NCI-H187 treated with DMSO at 0.1 percent for 48 hours (cell line): ENCODE results near the gene KBTBD12.
"Not testable (repeated sequence)": the region's sequence is repeated elsewhere in the genome, so short reads cannot be mapped to it uniquely, and the experiment has no call there.

Experiments
- DNase-seq: peaks from one replicate; lab custom pipeline; 2025; lab: John Stamatoyannopoulos, UW

KBTBD12 gene, protein sequence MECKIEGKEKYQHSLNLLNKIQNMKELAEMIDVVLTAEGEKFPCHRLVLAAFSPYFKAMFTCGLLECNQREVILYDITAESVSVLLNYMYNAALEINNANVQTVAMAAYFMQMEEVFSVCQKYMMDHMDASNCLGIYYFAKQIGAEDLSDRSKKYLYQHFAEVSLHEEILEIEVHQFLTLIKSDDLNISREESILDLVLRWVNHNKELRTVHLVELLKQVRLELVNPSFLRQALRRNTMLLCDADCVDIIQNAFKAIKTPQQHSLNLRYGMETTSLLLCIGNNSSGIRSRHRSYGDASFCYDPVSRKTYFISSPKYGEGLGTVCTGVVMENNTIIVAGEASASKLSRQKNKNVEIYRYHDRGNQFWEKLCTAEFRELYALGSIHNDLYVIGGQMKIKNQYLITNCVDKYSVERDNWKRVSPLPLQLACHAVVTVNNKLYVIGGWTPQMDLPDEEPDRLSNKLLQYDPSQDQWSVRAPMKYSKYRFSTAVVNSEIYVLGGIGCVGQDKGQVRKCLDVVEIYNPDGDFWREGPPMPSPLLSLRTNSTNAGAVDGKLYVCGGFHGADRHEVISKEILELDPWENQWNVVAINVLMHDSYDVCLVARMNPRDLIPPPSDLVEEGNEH

DNA sequence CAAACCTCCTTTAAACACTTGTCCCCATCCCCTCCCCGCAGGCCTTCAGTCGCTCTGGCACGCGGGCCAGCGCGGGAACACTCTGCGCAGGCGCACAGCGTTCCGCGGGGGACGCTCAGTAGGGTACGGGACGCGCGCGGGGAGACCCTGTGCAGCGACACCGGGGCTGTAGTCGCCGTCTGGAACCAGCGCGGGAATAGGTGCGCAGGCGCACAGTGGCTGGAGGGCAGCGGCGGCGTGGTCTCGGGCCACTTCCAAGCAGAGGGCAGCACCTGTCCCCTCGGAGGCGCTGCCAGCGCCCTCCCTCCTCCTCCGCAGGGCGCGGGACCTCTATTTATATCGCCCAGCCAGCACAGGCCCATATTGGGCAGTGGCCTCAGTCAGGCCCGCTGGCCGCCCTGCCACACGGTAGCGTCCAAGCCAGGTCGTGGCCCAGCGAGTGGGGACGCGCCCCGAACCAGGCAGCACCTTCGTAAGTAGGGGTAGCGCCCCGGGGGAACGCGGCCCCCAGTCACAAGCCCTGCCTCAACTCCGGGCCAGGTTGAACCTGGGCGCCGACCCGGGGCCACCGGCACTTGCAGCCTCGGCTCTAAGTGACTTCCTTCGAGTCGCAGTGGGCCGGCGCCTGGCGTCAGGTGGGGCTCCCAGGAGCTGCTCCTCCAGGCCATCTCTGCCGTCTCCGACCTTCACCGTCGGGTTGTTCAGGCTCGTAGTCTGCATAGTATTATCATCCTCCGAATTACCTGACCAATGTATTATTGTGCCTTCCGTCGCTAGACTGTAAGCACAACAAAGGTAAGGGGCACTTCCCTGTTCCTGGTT is at the start of gene KBTBD12:
Gene KBTBD12 (plus strand): TSS at position 118 of the 822 bp plus-strand sequence. CDS start 7,830 bp downstream, outside the sequence.
- no peak for DNase-seq

DNA sequence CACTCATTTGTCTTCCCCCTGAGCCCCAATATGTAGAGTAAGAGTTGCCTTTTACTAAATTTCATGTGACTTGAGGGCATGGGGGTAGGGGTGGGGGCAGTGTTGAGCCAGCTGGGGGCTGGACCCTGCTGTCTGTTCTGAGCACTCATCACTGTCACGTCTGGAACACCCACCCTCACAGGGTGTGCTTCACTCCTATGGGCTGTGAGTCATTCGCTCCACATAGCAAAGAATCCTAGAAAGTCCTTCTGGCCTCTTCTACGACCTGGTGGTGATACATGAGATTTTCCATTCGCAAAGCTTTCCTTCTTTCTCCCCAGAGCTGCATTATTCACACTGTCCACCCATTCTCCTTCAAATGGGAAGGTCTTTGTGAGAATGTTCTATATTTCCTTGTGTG is 49.1 kb upstream of the KBTBD12 start:
- DNase-seq = no peak

DNA sequence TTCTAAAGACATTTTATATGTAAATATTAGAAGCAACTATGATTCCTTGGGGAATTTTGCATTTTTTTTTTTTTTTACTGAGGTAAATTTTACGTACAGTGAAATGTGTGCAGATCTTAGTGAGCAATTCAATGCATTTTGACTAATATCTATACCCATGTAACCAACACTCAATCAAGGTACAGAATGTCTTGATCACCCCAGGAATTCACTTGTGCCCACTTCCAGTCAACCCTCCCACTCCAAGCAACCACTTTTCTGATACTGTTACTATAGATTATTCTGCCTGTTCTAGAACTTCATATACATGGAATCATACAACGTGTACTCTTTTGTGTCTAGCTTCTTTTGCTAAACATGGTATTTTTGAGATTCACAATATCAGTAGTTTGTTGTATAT is 47.6 kb upstream of the KBTBD12 start:
- DNase-seq = no peak

- DNase-seq = no peak
Measured at GRCh38 chr3:127867986-127868385, 47.0 kb upstream of the KBTBD12 start.

DNA sequence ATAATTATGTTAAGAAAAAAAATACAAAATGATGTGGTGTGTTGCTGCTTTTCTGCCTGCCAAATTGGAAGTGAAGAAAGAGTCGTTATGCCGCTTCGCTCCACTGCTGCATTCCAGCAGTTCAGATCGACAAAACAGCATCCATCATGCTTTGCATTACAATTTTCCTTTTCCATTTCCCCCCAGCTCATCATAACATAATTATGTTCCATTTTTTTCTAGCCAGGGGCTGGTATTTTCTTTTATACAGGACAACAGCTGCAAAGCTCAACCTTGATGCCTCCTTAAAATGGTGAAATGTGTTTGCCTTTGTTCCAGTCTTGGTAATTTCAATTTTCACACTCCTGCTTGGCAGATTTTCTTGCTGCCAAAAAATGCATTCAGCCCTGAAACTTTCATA is 44.9 kb upstream of the KBTBD12 start:
- no peak for DNase-seq

GRCh38 chr3:127874097-127874496 is 40.9 kb upstream of the KBTBD12 start:
- DNase-seq = not testable (repeated sequence)

DNA sequence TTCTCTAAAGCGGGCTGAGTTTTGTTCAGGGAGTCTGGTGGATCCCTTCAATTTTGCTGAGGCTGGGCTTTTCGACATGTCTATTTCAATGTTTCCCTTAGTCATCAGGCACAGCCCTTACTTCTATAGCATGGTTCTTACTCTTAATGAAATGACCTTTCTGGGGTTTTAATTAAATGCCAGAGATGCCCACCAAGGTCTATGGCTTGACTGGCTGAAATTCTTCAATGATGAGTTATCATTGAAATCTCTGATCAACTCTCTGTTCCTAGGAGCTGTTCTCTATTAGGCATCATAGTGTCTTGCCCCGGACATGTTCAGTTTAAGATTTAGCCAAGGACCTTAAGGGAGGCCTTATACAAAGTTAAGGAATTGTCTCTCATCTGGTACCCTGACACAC is 33.4 kb upstream of the KBTBD12 start:
- DNase-seq = no peak

GRCh38 chr3:127884041-127884440 is 31.0 kb upstream of the KBTBD12 start:
- no peak for DNase-seq

DNA sequence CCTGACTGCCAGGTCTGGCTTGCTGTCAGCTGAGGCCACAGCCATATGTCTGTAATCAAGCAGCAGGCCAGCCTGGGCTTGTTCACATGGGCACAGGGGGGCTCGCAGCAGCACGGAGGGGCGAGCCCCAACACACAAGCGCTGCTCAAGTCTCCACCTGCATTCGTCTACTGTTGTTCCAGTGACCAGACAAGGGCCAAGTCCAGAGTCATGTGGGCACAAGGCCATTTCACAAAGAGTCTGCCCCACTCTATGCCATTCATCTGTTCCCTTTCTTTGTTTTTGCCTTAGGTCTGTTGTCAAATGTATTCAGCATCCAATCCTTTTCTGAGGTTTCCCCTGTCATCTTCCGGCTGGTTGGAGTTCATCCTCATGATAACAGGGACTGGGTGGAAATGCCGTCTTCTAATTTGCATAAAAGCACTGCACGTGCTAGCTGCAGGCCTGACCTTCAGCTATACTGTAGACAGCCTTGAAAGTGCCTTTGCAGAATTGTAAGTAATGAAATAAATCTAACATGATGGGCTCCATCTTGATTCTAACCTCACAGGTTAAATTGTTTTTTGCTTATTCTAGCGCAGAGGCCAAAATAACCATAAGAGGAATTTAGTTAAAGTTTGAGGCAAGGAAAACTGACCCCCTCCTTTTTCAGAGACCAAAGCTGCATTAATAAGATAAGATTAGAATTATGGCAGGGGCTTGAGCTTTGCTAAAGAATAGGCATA is 28.6 kb upstream of the KBTBD12 start:
- no peak for DNase-seq

DNA sequence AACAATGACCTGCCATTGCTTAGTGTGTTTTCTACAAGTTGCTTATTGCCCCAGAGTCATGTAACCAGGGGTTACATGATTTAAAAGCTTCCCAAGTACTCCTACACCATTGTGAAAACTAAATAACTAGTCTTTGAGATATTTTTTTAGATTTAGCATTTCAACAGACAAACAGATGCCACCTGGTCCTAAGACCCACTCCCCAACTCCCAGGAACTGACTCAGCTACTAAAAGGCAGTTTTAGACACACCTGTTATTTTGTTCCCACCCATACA is 28.1 kb upstream of the KBTBD12 start:
- no peak for DNase-seq

DNA sequence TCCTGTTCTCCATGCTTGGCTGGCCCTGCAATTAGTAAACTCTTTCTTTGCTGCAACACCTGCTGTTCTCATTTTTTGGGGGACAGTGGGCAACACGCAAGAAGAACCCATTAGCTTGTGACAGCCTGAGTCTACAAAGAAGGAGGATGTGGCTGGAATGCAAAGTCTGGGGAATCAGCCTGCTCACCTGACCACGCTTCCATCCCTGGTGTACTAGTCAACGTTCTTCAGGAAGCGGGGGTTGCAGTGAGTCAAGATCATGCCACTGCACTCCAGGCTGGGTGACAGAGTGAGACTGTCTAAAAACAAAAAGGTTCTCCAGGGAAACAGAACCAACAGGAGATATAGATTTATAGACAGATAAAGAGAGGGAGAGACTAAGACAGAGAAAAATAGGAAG is 27.7 kb upstream of the KBTBD12 start:
- DNase-seq = no peak

GRCh38 chr3:127888156-127888555 is 26.9 kb upstream of the KBTBD12 start:
- no peak for DNase-seq

DNA sequence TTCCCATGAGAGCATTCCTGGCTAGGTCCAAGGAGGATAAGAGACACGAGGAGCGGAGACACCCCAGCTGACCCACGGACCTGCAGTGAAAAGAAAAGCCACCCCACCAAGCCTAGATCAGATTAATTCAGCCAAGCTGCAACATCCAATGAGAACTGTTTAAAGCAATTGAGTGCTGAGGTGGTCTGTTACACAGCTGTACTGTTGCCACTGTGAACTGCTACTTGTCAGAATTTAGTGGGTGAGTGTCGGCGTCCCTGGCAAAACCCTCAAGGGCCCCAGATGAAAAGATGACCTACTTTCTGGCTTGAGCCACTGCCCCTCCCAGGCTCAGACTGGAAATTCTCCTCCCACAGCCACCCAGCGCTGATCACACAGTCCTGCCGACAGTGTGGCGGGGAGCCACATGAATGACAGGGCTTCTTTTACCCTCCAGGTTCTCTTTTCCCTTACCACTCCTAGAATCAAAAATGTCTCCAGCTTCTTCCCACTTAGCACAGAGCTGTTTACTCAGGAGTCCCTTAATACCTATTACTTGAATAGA is 26.4 kb upstream of the KBTBD12 start:
- no peak for DNase-seq

DNA sequence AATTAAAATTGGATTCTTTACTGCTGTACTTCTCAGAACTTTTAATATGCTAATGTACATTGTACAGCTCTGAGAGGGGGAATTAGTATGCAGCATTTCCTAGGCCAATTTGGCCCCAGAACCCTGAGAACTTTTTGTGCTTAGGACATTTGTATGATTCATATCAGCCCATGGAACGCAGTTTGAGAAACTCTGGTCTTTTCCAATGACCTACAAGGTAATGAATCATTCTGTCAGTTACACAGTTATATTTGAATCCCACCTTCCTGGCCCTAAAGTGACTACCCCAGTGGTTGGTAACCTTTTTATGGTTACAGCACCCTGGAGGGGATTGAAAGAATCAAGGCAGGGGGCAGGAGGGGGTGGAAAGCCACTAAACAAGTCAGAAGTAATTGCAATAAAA is 25.6 kb upstream of the KBTBD12 start:
- DNase-seq = no peak

- DNase-seq = no peak
Measured at GRCh38 chr3:127889976-127890650, 24.9 kb upstream of the KBTBD12 start.

DNA sequence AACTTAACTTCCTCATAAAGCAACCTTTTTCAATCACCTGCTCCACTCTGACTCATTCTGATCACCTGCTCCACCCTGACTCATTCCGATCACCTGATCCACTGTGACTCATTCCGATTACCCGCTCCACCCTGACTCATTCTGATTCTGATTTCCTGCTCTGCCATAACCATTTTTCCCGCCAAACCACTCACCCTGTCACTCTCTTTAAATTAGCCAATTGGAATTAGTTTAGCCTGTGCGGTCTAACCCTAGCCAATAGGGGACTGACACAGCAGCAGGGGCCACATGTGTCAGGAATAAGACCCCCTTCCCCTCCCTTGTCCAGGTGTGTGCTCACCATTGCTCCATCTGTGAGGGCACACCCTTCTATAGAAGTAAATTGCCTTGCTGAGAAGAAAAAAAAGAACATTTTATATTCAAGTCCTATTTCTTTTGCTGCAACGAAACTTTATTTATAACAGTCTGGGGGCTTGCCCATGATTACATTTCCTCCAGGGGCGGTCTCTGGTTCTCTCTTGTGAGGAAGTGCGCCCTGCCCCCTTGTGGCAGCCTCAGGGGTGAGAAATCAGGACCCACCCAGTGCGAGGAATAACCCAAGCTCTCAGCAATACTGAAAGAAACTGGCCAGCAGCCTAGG is 24.3 kb upstream of the KBTBD12 start:
- DNase-seq = not testable (repeated sequence)

GRCh38 chr3:127894481-127894880 is 20.6 kb upstream of the KBTBD12 start:
- no peak for DNase-seq

DNA sequence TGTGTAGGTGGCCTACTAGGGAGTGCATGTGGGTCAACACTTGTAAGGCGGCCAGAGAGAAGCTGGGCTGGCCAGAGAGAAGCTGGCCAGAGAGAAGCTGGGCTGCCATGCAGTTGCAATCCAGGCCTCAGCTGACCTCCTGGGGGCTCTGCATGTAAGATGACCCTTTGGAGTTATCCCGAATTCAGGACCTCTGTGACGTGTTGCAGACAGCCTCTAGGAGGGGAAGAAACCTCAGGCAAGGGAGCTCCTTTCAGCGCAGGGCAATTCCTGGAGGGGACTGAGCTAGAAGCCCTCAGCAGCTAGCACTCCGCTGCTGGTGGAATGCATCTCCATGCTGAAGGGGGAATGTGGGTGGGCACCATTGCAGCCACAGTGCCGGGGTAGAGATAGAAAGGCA is 15.8 kb upstream of the KBTBD12 start:
- no peak for DNase-seq

- DNase-seq = no peak
Measured at GRCh38 chr3:127899766-127900165, 15.3 kb upstream of the KBTBD12 start.

GRCh38 chr3:127900536-127900935 is 14.5 kb upstream of the KBTBD12 start:
- no peak for DNase-seq

GRCh38 chr3:127902486-127902885 is 12.5 kb upstream of the KBTBD12 start:
- no peak for DNase-seq
